HCT116 (cell line): Measurements from ENCODE around the gene CHADL. TPM values are rescaled to one million over a fixed set of nuclear protein-coding genes. Genes with fewer than 3 reads are reported as not detected.

Experiments
- ATAC-seq: fragments of 200-7000 bp; cut with Tn5 transposase; 2 replicates; pipeline ENCODE4 v1.9.1; 2020; ENCODE audit warnings: mild to moderate bottlenecking, moderate library complexity
- BruUV-seq: library from RNA; stranded (reverse); fragments of 400-500 nt; replicated peaks from 2 replicates; lab custom pipeline; 2021; lab: Mats Ljungman, UMichigan
- CTCF ChIA-PET: fragments of 300-600 bp; sonication (Branson Sonifier 250); formaldehyde crosslinking; loops from one replicate; lab custom pipeline; 2021; ENCODE audit warnings: antibody characterized with exemption; lab: Charles Lee
- POLR2A ChIA-PET: fragments of 300-600, 350-600 bp; sonication (Branson Sonifier 250); formaldehyde crosslinking; loops from one replicate; lab custom pipeline; 2021; ENCODE audit warnings: antibody characterized with exemption; lab: Charles Lee
- RAD21 ChIA-PET, 2 experiments: fragments of 300-600 bp; sonication (Branson Sonifier 250); formaldehyde crosslinking; loops; one replicate each; lab custom pipeline; 2023; ENCODE audit warnings: low total read pairs in 2 of 2; ENCODE audit not compliant: uncharacterized antibody in 2 of 2, unreplicated experiment in 2 of 2, low non-redundant PET in 1 of 2; lab: Charles Lee
- DNase-seq: peaks from one replicate; pipeline ENCODE4 v3.0.0-alpha.2; 2010; ENCODE audit warnings: low read depth, low spot score
- H2AFZ ChIP-seq: fragments of 200-600 bp; shearing (Covaris generic), sonication (generic); 2 replicates; pipeline ENCODE4 v1.6.1; 2017; ENCODE audit warnings: low read depth, mixed run types, mixed read lengths, antibody characterized with exemption, low read length; ENCODE audit not compliant: poor library complexity, severe bottlenecking
- H3K27ac ChIP-seq: 2 replicates; pipeline ENCODE4 v1.5.1; 2012; ENCODE audit warnings: low read depth, low read length
- H3K27me3 ChIP-seq: fragments of 200-600 bp; sonication (generic); 2 replicates; pipeline ENCODE4 v1.6.1; 2016; ENCODE audit warnings: mixed run types, low read length, mixed read lengths; ENCODE audit not compliant: insufficient read depth
- H3K36me3 ChIP-seq, 2 experiments: fragments of 200-500 bp in 1 of 2; fragments of 200-600 bp in 1 of 2; sonication (Bioruptor generic) in 1 of 2; sonication (generic) in 1 of 2; 2 replicates each; pipeline versions ENCODE4 v1.5.1 to v1.6.1; 2014 to 2016; ENCODE audit warnings: low read length in 2 of 2, inconsistent platforms in 1 of 2, mixed read lengths in 1 of 2, mixed run types in 1 of 2; ENCODE audit not compliant: insufficient read depth in 2 of 2, control insufficient read depth in 1 of 2
- H3K4me1 ChIP-seq, 2 experiments: fragments of 200-600 bp in 1 of 2; sonication (generic) in 1 of 2; 2 replicates each; pipeline versions ENCODE4 v1.5.1 to v1.6.1; 2012 to 2017; ENCODE audit warnings: low read length in 2 of 2, inconsistent platforms in 1 of 2, mild to moderate bottlenecking in 1 of 2, mixed read lengths in 1 of 2, mixed run types in 1 of 2, moderate library complexity in 1 of 2; ENCODE audit not compliant: insufficient read depth in 2 of 2, control insufficient read depth in 1 of 2
- H3K4me2 ChIP-seq: fragments of 200-600 bp; sonication (generic); 2 replicates; pipeline ENCODE4 v1.6.1; 2017; ENCODE audit warnings: mixed run types, low read length, mixed read lengths
- H3K4me3 ChIP-seq, 2 experiments: fragments of 200-600 bp in 1 of 2; sonication (generic) in 1 of 2; replicated peaks in 1 of 2; 2 replicates each; pipeline ENCODE4 v1.5.1; 2011 to 2016; ENCODE audit warnings: low read length in 2 of 2, control low read depth in 1 of 2, low read depth in 1 of 2, mild to moderate bottlenecking in 1 of 2, mixed read lengths in 1 of 2, mixed run types in 1 of 2
- H3K79me2 ChIP-seq: fragments of 200-600 bp; sonication (generic); 2 replicates; pipeline ENCODE4 v1.6.1; 2017; ENCODE audit warnings: mild to moderate bottlenecking, mixed run types, low read length, moderate library complexity, mixed read lengths; ENCODE audit not compliant: insufficient read depth
- H3K9ac ChIP-seq: fragments of 200-600 bp; sonication (generic); 2 replicates; pipeline ENCODE4 v1.6.1; 2016; ENCODE audit warnings: low read length, mixed read lengths
- H3K9me2 ChIP-seq: fragments of 200-600 bp; sonication (generic), shearing (Covaris generic); 2 replicates; pipeline ENCODE4 v1.6.1; 2017; ENCODE audit warnings: mixed run types, mild to moderate bottlenecking, moderate library complexity; ENCODE audit not compliant: insufficient read depth
- H3K9me3 ChIP-seq, 2 experiments: fragments of 200-500 bp in 1 of 2; fragments of 200-600 bp in 1 of 2; sonication (Bioruptor generic) in 1 of 2; sonication (generic) in 1 of 2; 2 replicates each; pipeline ENCODE4 v1.6.1; 2014 to 2017; ENCODE audit warnings: low read length in 2 of 2, mixed read lengths in 2 of 2, inconsistent platforms in 1 of 2, low read depth in 1 of 2, mild to moderate bottlenecking in 1 of 2, mixed run types in 1 of 2, moderate library complexity in 1 of 2; ENCODE audit not compliant: control insufficient read depth in 1 of 2, insufficient read depth in 1 of 2
- H4K20me1 ChIP-seq: fragments of 200-600 bp; sonication (generic), shearing (Covaris generic); 2 replicates; pipeline ENCODE4 v1.6.1; 2017; ENCODE audit warnings: mixed run types, mild to moderate bottlenecking, moderate library complexity; ENCODE audit not compliant: insufficient read depth
- ATF3 ChIP-seq: IDR thresholded peaks from 2 replicates; pipeline ENCODE4 v1.6.1; 2012
- CBX3 ChIP-seq: IDR thresholded peaks from 2 replicates; pipeline ENCODE4 v1.6.1; 2012; ENCODE audit warnings: low read depth
- CEBPB ChIP-seq: IDR thresholded peaks from 2 replicates; pipeline ENCODE4 v1.6.1; 2012; ENCODE audit warnings: low read depth
- ELF1 ChIP-seq: IDR thresholded peaks from 2 replicates; pipeline ENCODE4 v1.6.1; 2012; ENCODE audit warnings: low read depth, borderline replicate concordance
- EZH2phosphoT487 ChIP-seq: fragments of 200-600 bp; IDR thresholded peaks from 2 replicates; pipeline ENCODE4 v1.6.1; 2018; ENCODE audit warnings: antibody characterized with exemption, borderline replicate concordance
- POLR2AphosphoS5 ChIP-seq: IDR thresholded peaks from 2 replicates; pipeline ENCODE4 v1.6.1; 2011; ENCODE audit warnings: mild to moderate bottlenecking, low read depth, low read length, moderate library complexity
- RAD21 ChIP-seq: IDR thresholded peaks from 2 replicates; pipeline ENCODE4 v1.6.1; 2012; ENCODE audit warnings: low read depth, mild to moderate bottlenecking
- SIN3A ChIP-seq: IDR thresholded peaks from 2 replicates; pipeline ENCODE4 v1.6.1; 2012; ENCODE audit warnings: low read depth
- SP1 ChIP-seq: IDR thresholded peaks from 2 replicates; pipeline ENCODE4 v1.6.1; 2012; ENCODE audit warnings: low read depth
- SRF ChIP-seq: IDR thresholded peaks from 2 replicates; pipeline ENCODE4 v1.6.1; 2012; ENCODE audit warnings: low read depth
- TCF7L2 ChIP-seq: IDR thresholded peaks from 2 replicates; pipeline ENCODE4 v1.7.0; 2011; ENCODE audit warnings: borderline replicate concordance, inconsistent platforms; ENCODE audit not compliant: insufficient read depth, insufficient read length; ENCODE audit errors: extremely low read depth
- YY1 ChIP-seq: IDR thresholded peaks from 2 replicates; pipeline ENCODE4 v1.6.1; 2011; ENCODE audit warnings: low read length, low read depth, moderate library complexity, mild to moderate bottlenecking; ENCODE audit not compliant: insufficient replicate concordance; ENCODE audit errors: extremely low read depth
- intact Hi-C: fragments of 100-400 bp; cut with micrococcal nuclease; formaldehyde crosslinking; loops from 2 replicates; pipeline ENCODE4 v1.10.0; 2022
- total RNA-seq: library from RNA; stranded (reverse); gene quantifications from one replicate; pipeline ENCODE4 v1.2.1, GENCODE V29; 2021; ENCODE audit not compliant: unreplicated experiment
- TF ChIP-seq, protein P1 (sequence below): IDR thresholded peaks from 2 replicates; pipeline ENCODE4 v1.6.1; 2012
- TF ChIP-seq, protein P2 (sequence below), 3 experiments: fragments of 200-600 bp in 1 of 3; sonication (generic) in 1 of 3; IDR thresholded peaks in 2 of 3; conservative IDR thresholded peaks in 1 of 3; 2 replicates each; pipeline ENCODE4 v1.5.1; 2012 to 2017; ENCODE audit warnings: low read depth in 2 of 3, low read length in 2 of 3, antibody characterized with exemption in 1 of 3, borderline replicate concordance in 1 of 3, control low read depth in 1 of 3, mild to moderate bottlenecking in 1 of 3, mixed read lengths in 1 of 3, mixed run types in 1 of 3, moderate library complexity in 1 of 3; ENCODE audit not compliant: insufficient read depth in 1 of 3

The CHADL gene
- total RNA-seq, 1 experiment from 2014 or later: 0.47 TPM

GRCh38 chr22:41261541-41262249, 21.0 kb upstream of the CHADL start:
- Histone ChIP-seq H3K79me2 (peaks cover 62% of the 10 kb centered on the region; the same call in 1 of the 2 replicates), H3K4me2 (no peak overlapping the region), H4K20me1 (no peaks in the 10 kb centered on the region), H3K9me2 (no peaks in the 10 kb centered on the region), H3K4me3 (no peak overlapping the region), H3K27ac (no peak overlapping the region), H3K27me3 (no peaks in the 10 kb centered on the region), H3K4me1 (no peaks in the 10 kb centered on the region)
- BruUV-seq: no TSS peak
- RAD21 ChIA-PET: no interaction called here
- CTCF ChIA-PET: interaction anchor here (1.4 kb wide), 1 partner anchor 339 kb away, joined by 3 read pairs; no protein-coding TSS in a partner anchor
- TF ChIP-seq CEBPB (no peak), TCF7L2 (no peak), EZH2phosphoT487 (no peak), SP1 (no peak), SIN3A (no peak), ELF1 (no peak), POLR2AphosphoS5 (no peak), ATF3 (no peak), CBX3 (no peak), RAD21 (no peak), YY1 (no peak), SRF (no peak)
- TF ChIP-seq, protein P1, sequence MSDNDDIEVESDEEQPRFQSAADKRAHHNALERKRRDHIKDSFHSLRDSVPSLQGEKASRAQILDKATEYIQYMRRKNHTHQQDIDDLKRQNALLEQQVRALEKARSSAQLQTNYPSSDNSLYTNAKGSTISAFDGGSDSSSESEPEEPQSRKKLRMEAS: no peak
- TF ChIP-seq, protein P2, sequence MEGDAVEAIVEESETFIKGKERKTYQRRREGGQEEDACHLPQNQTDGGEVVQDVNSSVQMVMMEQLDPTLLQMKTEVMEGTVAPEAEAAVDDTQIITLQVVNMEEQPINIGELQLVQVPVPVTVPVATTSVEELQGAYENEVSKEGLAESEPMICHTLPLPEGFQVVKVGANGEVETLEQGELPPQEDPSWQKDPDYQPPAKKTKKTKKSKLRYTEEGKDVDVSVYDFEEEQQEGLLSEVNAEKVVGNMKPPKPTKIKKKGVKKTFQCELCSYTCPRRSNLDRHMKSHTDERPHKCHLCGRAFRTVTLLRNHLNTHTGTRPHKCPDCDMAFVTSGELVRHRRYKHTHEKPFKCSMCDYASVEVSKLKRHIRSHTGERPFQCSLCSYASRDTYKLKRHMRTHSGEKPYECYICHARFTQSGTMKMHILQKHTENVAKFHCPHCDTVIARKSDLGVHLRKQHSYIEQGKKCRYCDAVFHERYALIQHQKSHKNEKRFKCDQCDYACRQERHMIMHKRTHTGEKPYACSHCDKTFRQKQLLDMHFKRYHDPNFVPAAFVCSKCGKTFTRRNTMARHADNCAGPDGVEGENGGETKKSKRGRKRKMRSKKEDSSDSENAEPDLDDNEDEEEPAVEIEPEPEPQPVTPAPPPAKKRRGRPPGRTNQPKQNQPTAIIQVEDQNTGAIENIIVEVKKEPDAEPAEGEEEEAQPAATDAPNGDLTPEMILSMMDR (IDR thresholded peaks at IDR 0.05 in 2 of 3, conservative IDR thresholded peaks at IDR 0.05 in 1 of 3; ENCODE audit: borderline replicate concordance in 1 of 3, insufficient read depth in 1 of 3, low read depth in 2 of 3, low read length in 2 of 3): no peak
- TF ChIP-seq, all 23 proteins: peak for 0
- Histone ChIP-seq H3K9me3 (no peaks in the 10 kb centered on the region), H3K9ac (no peak overlapping the region), H3K36me3 (peaks cover 66 to 82% of the 10 kb centered on the region in 2 experiments), H2AFZ (no peak overlapping the region)
- DNase-seq: no peak
- no peak for ATAC-seq
- POLR2A ChIA-PET: interaction anchor here (0.8 kb wide), 1 partner anchor 9 kb away, joined by 3 read pairs; no protein-coding TSS in a partner anchor
- intact Hi-C loops: no loop called here
